DND-41 (cell line): ENCODE results near the gene ACSL6.

Source experiments
- EZH2 ChIP-seq: IDR thresholded peaks from 3 replicates; pipeline ENCODE4 v1.6.1; 2012; ENCODE audit warnings: borderline replicate concordance, low read depth, mild to moderate bottlenecking, moderate library complexity, low read length, inconsistent platforms; ENCODE audit not compliant: severe bottlenecking
- TF ChIP-seq, protein P1 (sequence below): IDR thresholded peaks from 2 replicates; pipeline ENCODE4 v1.5.1; 2012; ENCODE audit warnings: borderline replicate concordance, low read length, moderate library complexity, mild to moderate bottlenecking; ENCODE audit not compliant: poor library complexity, severe bottlenecking; ENCODE audit errors: extremely low read depth

DNA sequence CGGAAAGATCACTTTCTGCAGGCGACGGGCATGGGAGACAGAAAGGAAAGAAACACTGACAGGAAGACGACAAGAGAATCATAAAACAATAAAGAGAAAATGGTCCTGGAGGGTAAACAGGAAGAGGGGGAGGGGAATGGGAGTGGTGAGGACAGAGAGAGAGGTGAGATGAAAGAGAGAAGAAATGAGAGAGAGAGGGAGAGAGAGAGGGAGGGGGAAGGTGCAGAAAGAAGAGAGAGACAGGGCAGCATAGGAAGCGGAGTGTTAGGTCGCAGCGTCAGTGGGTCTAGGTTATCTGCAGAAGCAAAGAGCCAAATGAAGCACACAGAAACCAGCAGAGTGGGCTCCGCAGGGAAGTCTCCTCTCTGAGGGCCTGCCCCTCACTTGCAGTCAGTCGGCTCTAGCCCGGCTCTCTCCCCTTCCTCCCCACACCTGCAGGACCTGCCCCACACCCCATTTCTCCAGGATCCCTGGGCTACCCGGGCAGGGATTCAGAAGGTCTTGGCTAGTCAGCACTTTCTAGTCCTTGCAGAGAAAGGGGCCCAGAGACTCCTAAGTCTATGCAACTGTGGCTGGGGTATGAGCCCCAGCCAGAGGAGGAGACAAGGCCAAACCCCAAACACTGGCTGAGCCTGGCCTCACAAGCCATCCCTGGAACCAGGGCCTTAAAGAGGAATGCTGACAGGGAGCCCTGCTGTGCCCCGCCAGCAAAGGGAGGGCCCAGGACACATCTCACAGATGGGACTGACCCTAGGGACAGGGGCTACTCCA is 36.3 kb downstream of the ACSL6 start:
- TF ChIP-seq, protein P1, sequence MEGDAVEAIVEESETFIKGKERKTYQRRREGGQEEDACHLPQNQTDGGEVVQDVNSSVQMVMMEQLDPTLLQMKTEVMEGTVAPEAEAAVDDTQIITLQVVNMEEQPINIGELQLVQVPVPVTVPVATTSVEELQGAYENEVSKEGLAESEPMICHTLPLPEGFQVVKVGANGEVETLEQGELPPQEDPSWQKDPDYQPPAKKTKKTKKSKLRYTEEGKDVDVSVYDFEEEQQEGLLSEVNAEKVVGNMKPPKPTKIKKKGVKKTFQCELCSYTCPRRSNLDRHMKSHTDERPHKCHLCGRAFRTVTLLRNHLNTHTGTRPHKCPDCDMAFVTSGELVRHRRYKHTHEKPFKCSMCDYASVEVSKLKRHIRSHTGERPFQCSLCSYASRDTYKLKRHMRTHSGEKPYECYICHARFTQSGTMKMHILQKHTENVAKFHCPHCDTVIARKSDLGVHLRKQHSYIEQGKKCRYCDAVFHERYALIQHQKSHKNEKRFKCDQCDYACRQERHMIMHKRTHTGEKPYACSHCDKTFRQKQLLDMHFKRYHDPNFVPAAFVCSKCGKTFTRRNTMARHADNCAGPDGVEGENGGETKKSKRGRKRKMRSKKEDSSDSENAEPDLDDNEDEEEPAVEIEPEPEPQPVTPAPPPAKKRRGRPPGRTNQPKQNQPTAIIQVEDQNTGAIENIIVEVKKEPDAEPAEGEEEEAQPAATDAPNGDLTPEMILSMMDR = no peak
- no peak for TF ChIP-seq EZH2
